SJCRH30 (cell line): ENCODE results near the gene ASTN2. TPM values are rescaled to one million over a fixed set of nuclear protein-coding genes. Genes with fewer than 3 reads are reported as not detected.

Source experiments
- DNase-seq, 2 experiments: peaks; one replicate each; pipeline ENCODE4 v3.0.0-alpha.2; 2015 to 2020
- H3K27ac ChIP-seq: fragments of 250-450 bp; sonication (Bioruptor Pico); 2 replicates; pipeline ENCODE4 v1.5.1; 2020; ENCODE audit warnings: mild to moderate bottlenecking, moderate library complexity
- H3K27me3 ChIP-seq: fragments of 250-450 bp; sonication (Bioruptor Pico); 2 replicates; pipeline ENCODE4 v1.5.1; 2020; ENCODE audit warnings: mild to moderate bottlenecking, moderate library complexity
- H3K36me3 ChIP-seq: fragments of 250-450 bp; sonication (Bioruptor Pico); 2 replicates; pipeline ENCODE4 v1.5.1; 2020; ENCODE audit warnings: mild to moderate bottlenecking, moderate library complexity
- H3K4me1 ChIP-seq: fragments of 250-450 bp; sonication (Bioruptor Pico); 2 replicates; pipeline ENCODE4 v1.5.1; 2020; ENCODE audit warnings: mild to moderate bottlenecking, moderate library complexity
- H3K4me3 ChIP-seq: fragments of 250-450 bp; sonication (Bioruptor Pico); 2 replicates; pipeline ENCODE4 v1.5.1; 2020; ENCODE audit warnings: mild to moderate bottlenecking, moderate library complexity
- H3K9me3 ChIP-seq: fragments of 250-450 bp; sonication (Bioruptor Pico); replicated peaks from 2 replicates; pipeline ENCODE4 v1.5.1; 2020; ENCODE audit warnings: mild to moderate bottlenecking, moderate library complexity
- total RNA-seq: library from RNA; depleted of rRNA; stranded (reverse); fragments of >200 nt; shearing (Covaris generic); gene quantifications from 2 replicates; pipeline ENCODE4 v1.2.3, GENCODE V29; 2014

Gene ASTN2
- total RNA-seq, 1 experiment from 2014 or later, result 19.8 TPM

GRCh38 chr9:116546711-116547581, 867.9 kb downstream of the ASTN2 start:
- Histone ChIP-seq H3K4me3 (no peak overlapping the region), H3K36me3 (no peaks in the 10 kb centered on the region), H3K4me1 (peaks cover 24% of the 10 kb centered on the region), H3K9me3 (no peaks in the 10 kb centered on the region), H3K27me3 (no peaks in the 10 kb centered on the region), H3K27ac (no peak overlapping the region)
- DNase-seq, result no peak

GRCh38 chr9:116544896-116545295, 870.0 kb downstream of the ASTN2 start:
- Histone ChIP-seq H3K4me1 (peaks cover 23% of the 10 kb centered on the region), H3K4me3 (no peak overlapping the region), H3K27ac (no peak overlapping the region), H3K36me3 (no peaks in the 10 kb centered on the region), H3K9me3 (no peaks in the 10 kb centered on the region), H3K27me3 (no peaks in the 10 kb centered on the region)
- no peak for DNase-seq

DNA sequence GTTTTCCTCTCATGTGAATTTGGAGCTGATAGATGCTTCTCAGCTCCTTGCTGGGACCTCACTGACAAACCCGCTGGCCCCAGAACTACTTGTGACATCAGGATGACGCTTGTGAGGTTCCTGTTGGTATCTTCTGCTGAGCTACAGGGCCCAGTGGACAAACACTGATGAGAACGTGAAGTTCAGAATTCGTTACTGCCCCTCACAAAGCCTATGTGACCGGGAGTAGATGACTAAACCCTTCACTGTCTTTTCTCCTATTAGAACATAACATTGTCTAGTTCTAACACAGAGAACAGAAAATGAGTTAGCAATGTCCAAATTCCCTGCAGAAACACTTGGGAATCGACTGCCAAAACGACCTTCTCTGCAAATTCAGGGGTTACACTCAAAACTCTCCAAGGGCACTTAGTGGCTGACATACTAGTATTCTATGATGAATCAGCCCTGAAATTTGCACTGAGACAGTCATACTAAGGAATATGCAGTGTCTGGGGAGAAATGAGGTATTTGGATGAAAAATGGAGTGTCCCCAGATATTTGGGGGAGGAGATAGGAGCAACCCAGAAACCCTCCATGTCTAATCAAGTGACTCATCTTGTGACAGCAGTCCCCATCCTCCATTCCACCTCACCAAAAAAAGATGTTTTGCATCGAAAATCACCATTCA, 871.0 kb downstream of the ASTN2 start:
- no peaks in the 10 kb centered on the region for H3K9me3 ChIP-seq
- H3K4me1 ChIP-seq, result peaks cover 12% of the 10 kb centered on the region
- H3K4me3 ChIP-seq, result no peak overlapping the region
- DNase-seq, result no peak
- H3K27ac ChIP-seq, result no peak overlapping the region
- no peaks in the 10 kb centered on the region for H3K27me3 ChIP-seq
- H3K36me3 ChIP-seq, result no peaks in the 10 kb centered on the region

DNA sequence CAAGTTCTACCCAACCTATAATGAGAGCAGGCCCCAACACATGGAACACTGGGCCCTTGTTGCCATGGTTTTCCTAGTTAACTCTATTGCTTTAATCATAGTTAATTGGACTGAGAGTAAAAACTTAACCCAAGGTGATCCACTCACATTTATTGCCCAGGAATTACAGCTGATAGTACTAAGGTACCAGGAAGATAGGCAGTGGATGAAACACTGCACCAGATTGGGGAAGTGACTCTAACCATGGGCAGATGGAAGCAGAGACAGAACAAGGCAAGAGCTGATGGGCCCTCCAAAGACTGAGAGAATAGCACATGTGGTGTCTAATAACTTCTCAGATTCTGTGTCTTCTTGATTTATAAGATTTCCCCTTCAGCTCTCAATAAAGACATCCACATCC, 873.5 kb downstream of the ASTN2 start:
- DNase-seq, result no peak
- no peak overlapping the region for H3K4me3 ChIP-seq
- no peaks in the 10 kb centered on the region for H3K4me1 ChIP-seq
- H3K27ac ChIP-seq, result no peak overlapping the region
- 0 out of 2 replicates have a peak, but pooled peaks cover 14% of the 10 kb centered on the region for H3K9me3 ChIP-seq
- no peaks in the 10 kb centered on the region for H3K36me3 ChIP-seq
- H3K27me3 ChIP-seq, result no peaks in the 10 kb centered on the region

- DNase-seq, result no peak
- Histone ChIP-seq H3K4me3 (no peak overlapping the region), H3K27me3 (no peaks in the 10 kb centered on the region), H3K27ac (no peak overlapping the region), H3K4me1 (no peaks in the 10 kb centered on the region), H3K36me3 (no peaks in the 10 kb centered on the region), H3K9me3 (0 out of 2 replicates have a peak, but pooled peaks cover 14% of the 10 kb centered on the region)
These were observed 875.3 kb downstream of the ASTN2 start for GRCh38 chr9:116539549-116539948.

GRCh38 chr9:116525611-116526010, 889.2 kb downstream of the ASTN2 start:
- no peaks in the 10 kb centered on the region for H3K36me3 ChIP-seq
- DNase-seq, result no peak
- no peak overlapping the region for H3K27ac ChIP-seq
- no peak overlapping the region for H3K4me3 ChIP-seq
- H3K4me1 ChIP-seq, result no peaks in the 10 kb centered on the region
- no peaks in the 10 kb centered on the region for H3K9me3 ChIP-seq
- no peaks in the 10 kb centered on the region for H3K27me3 ChIP-seq

DNA sequence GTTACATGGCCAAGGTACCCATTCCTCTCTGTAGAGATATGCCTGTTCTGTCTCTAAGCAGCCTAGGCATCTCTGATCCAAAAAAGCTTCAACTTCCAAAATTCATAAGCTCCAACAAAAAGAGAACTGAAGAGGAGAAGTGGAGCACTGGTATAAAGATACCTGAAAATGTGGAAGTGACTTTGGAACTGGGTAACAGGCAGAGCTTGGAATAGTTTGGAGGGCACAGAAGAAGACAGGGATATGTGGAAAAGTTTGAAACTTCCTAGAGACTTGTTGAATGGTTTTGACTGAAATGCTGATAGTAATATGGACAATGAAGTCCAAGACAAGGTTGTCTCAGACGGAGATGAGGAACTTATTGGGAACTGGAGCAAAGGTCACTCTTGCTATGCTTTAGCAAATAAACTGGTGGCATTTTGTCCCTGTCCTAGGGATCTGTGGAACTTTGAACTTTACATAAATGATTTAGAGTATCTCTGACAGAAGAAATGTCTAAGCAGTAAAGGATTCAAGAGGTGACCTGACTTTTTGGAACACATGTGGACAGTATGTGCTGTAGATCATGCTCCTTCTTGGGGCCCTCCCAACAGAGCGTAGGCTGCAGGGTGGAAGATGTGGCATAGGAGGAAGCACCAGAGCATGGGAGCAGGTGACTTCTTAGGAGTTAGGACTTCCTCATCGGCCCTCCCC, 889.9 kb downstream of the ASTN2 start:
- no peaks in the 10 kb centered on the region for H3K4me1 ChIP-seq
- H3K4me3 ChIP-seq, result no peak overlapping the region
- H3K36me3 ChIP-seq, result no peaks in the 10 kb centered on the region
- no peak overlapping the region for H3K27ac ChIP-seq
- H3K27me3 ChIP-seq, result no peaks in the 10 kb centered on the region
- DNase-seq, result no peak
- H3K9me3 ChIP-seq, result no peaks in the 10 kb centered on the region

- peaks cover 6% of the 10 kb centered on the region; the same call in 1 of the 2 replicates for H3K9me3 ChIP-seq
- H3K36me3 ChIP-seq, result no peaks in the 10 kb centered on the region
- DNase-seq, result no peak
- H3K4me3 ChIP-seq, result no peak overlapping the region
- H3K4me1 ChIP-seq, result no peaks in the 10 kb centered on the region
- no peaks in the 10 kb centered on the region for H3K27me3 ChIP-seq
- no peak overlapping the region for H3K27ac ChIP-seq
These were observed 894.6 kb downstream of the ASTN2 start for GRCh38 chr9:116520218-116520617.

GRCh38 chr9:116516456-116516855, 898.4 kb downstream of the ASTN2 start:
- Histone ChIP-seq H3K4me3 (no peak overlapping the region), H3K4me1 (no peaks in the 10 kb centered on the region), H3K27ac (no peak overlapping the region), H3K36me3 (no peaks in the 10 kb centered on the region), H3K9me3 (peaks cover 9% of the 10 kb centered on the region), H3K27me3 (no peaks in the 10 kb centered on the region)
- no peak for DNase-seq

DNA sequence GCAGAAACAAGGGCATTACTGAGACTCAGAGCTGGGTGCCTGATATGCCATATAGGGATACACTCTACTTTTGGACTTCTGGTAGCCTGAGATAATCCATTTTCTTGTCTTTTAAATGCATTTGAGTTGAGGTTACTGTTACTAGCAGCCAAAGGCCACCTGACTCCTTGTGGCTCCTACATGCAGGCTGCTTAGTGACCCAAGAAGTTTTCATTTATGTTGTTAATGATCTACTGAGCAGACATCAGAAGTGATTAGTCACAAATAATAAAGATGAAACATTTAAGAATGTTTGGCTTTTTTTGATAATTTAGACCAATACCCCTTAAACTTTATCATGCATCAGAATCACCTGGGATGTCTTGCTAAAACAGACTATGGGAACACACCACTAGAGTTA, 899.3 kb downstream of the ASTN2 start:
- Histone ChIP-seq H3K36me3 (no peaks in the 10 kb centered on the region), H3K9me3 (peaks cover 9% of the 10 kb centered on the region), H3K4me3 (no peak overlapping the region), H3K27me3 (no peaks in the 10 kb centered on the region), H3K4me1 (no peaks in the 10 kb centered on the region), H3K27ac (no peak overlapping the region)
- DNase-seq, result no peak

GRCh38 chr9:116506685-116507084, 908.2 kb downstream of the ASTN2 start:
- Histone ChIP-seq H3K4me3 (no peak overlapping the region), H3K27ac (no peak overlapping the region), H3K4me1 (no peaks in the 10 kb centered on the region), H3K9me3 (peaks cover 11% of the 10 kb centered on the region), H3K27me3 (no peaks in the 10 kb centered on the region), H3K36me3 (no peaks in the 10 kb centered on the region)
- no peak for DNase-seq

- Histone ChIP-seq H3K4me3 (no peak overlapping the region), H3K4me1 (0 out of 2 replicates have a peak, but pooled peaks cover 4% of the 10 kb centered on the region), H3K27ac (no peak overlapping the region), H3K9me3 (peaks cover 7% of the 10 kb centered on the region), H3K36me3 (no peaks in the 10 kb centered on the region), H3K27me3 (no peaks in the 10 kb centered on the region)
- no peak for DNase-seq
These were observed 909.9 kb downstream of the ASTN2 start for GRCh38 chr9:116504893-116505480.

GRCh38 chr9:116504081-116504480, 910.8 kb downstream of the ASTN2 start:
- H3K27ac ChIP-seq, result no peak overlapping the region
- no peaks in the 10 kb centered on the region for H3K27me3 ChIP-seq
- H3K4me3 ChIP-seq, result no peak overlapping the region
- no peaks in the 10 kb centered on the region for H3K36me3 ChIP-seq
- DNase-seq, result no peak
- no peaks in the 10 kb centered on the region for H3K9me3 ChIP-seq
- 0 out of 2 replicates have a peak, but pooled peaks cover 4% of the 10 kb centered on the region for H3K4me1 ChIP-seq

DNA sequence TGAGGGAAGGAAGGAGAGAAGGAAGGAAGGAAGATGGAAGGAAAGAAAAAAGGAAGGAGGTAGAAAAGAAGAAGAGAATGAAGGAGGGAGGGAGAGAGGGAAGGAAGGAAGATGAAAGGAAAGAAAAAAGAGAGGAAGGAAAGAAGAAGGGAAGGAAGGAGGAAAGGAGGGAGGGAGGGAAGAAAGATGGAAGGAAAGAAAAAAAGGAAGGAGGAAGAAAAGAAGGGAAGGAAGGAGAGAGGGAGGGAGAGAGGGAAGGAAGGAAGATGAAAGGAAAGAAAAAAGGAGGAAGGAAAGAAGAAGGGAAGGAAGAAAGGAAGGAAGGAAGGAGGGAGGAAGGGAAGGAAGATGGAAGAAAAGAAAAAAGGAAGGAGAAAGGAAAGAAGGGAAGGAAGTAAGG, 912.1 kb downstream of the ASTN2 start:
- no peaks in the 10 kb centered on the region for H3K36me3 ChIP-seq
- no peaks in the 10 kb centered on the region for H3K9me3 ChIP-seq
- H3K4me3 ChIP-seq, result no peak overlapping the region
- H3K27ac ChIP-seq, result no peak overlapping the region
- DNase-seq, result no peak
- H3K4me1 ChIP-seq, result 0 out of 2 replicates have a peak, but pooled peaks cover 4% of the 10 kb centered on the region
- H3K27me3 ChIP-seq, result no peaks in the 10 kb centered on the region
